Coronary artery (tissue), 2 donors: ENCODE results near the gene TBC1D2.

Experiments used
- DNase-seq: peaks from one replicate; pipeline ENCODE4 v3.0.0-alpha.2; 2017; ENCODE audit warnings: low spot score
- H3K27ac ChIP-seq, 2 donors: fragments of 200-600 bp; sonication (generic); one replicate each; pipeline ENCODE4 v1.5.1; 2016 to 2019
- H3K4me3 ChIP-seq: fragments of 200-600 bp; sonication (generic); 2 replicates; pipeline ENCODE4 v1.5.1; 2016; ENCODE audit warnings: mild to moderate bottlenecking, moderate library complexity
- CTCF ChIP-seq: fragments of 200-600 bp; sonication (generic); IDR thresholded peaks from one replicate; pipeline ENCODE4 v1.5.1; 2019; ENCODE audit warnings: antibody characterized with exemption

The TBC1D2 gene

GRCh38 chr9:98185021-98185567 is 70.4 kb downstream of the TBC1D2 start:
- DNase-seq: no peak
- no peak overlapping the region for H3K4me3 ChIP-seq
- no peak overlapping the region for H3K27ac ChIP-seq
- TF ChIP-seq CTCF: no peak

- no peak overlapping the region for H3K27ac ChIP-seq
- TF ChIP-seq CTCF: no peak
- DNase-seq: no peak
- H3K4me3 ChIP-seq: no peak overlapping the region
These were observed 71.1 kb downstream of the TBC1D2 start for GRCh38 chr9:98184326-98184725.

- Histone ChIP-seq H3K4me3 (no peak overlapping the region), H3K27ac (no peak overlapping the region)
- TF ChIP-seq CTCF: no peak
- DNase-seq: no peak
These were observed 72.4 kb downstream of the TBC1D2 start for GRCh38 chr9:98182889-98183599.

GRCh38 chr9:98182069-98182820 is 73.2 kb downstream of the TBC1D2 start:
- no peak for DNase-seq
- Histone ChIP-seq H3K27ac (no peak overlapping the region), H3K4me3 (no peak overlapping the region)
- TF ChIP-seq CTCF: no peak

- Histone ChIP-seq H3K4me3 (no peak overlapping the region), H3K27ac (no peak overlapping the region)
- DNase-seq: no peak
- TF ChIP-seq CTCF: no peak
These were observed 73.7 kb downstream of the TBC1D2 start for GRCh38 chr9:98181746-98182068.

- no peak overlapping the region for H3K27ac ChIP-seq
These were observed 74.5 kb downstream of the TBC1D2 start for GRCh38 chr9:98180996-98181395.

More at GRCh38 chr9:98180996-98181395, 74.5 kb downstream of the TBC1D2 start:
- DNase-seq: no peak
- no peak overlapping the region for H3K4me3 ChIP-seq
- no peak for TF ChIP-seq CTCF
